ENCODE results near the gene ABAT.

ABAT gene

DNA sequence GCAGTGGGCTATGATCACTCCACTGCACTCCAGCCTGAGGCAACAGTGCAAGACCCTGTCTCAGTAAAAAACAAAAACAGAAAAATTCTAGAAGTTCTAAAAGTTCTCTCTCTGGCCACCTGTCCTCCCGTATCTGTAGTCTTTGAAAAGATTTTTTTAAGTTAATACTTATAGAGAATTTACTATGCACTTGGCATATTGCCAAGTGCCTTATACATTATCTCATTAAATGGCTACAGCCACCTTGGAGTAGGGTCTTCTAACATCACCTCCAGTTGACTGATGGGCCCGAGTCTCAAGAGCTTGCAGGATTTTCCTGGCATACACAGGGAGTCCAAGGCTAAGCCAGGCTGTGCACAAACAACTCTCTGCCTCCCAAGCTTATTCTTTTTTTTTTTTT lies 78.3 kb downstream of the ABAT start:
- H3K27me3 ChIP-seq (replicated peaks; ENCODE audit: insufficient read depth, low read length) = no peaks in the 10 kb centered on the region
- no peaks in the 10 kb centered on the region for H3K4me1 ChIP-seq (ENCODE audit: low read length)
- DNase-seq = no peak
- H3K4me2 ChIP-seq (ENCODE audit: low read depth, low read length) = no peak overlapping the region
- no peaks in the 10 kb centered on the region for H3K9me2 ChIP-seq (replicated peaks; ENCODE audit: insufficient read depth, low read length)
- H3K9me3 ChIP-seq (replicated peaks; ENCODE audit: insufficient read depth, low read length) = no peaks in the 10 kb centered on the region
- H3K9ac ChIP-seq (ENCODE audit: low read length) = no peak overlapping the region
- no peaks in the 10 kb centered on the region for H3K36me3 ChIP-seq (replicated peaks; ENCODE audit: insufficient read depth, low read length)
- no peaks in the 10 kb centered on the region for H3F3A ChIP-seq (ENCODE audit: insufficient read depth, low read length)
- H2AFZ ChIP-seq (ENCODE audit: low read length) = no peak overlapping the region
- TF ChIP-seq, protein P1, sequence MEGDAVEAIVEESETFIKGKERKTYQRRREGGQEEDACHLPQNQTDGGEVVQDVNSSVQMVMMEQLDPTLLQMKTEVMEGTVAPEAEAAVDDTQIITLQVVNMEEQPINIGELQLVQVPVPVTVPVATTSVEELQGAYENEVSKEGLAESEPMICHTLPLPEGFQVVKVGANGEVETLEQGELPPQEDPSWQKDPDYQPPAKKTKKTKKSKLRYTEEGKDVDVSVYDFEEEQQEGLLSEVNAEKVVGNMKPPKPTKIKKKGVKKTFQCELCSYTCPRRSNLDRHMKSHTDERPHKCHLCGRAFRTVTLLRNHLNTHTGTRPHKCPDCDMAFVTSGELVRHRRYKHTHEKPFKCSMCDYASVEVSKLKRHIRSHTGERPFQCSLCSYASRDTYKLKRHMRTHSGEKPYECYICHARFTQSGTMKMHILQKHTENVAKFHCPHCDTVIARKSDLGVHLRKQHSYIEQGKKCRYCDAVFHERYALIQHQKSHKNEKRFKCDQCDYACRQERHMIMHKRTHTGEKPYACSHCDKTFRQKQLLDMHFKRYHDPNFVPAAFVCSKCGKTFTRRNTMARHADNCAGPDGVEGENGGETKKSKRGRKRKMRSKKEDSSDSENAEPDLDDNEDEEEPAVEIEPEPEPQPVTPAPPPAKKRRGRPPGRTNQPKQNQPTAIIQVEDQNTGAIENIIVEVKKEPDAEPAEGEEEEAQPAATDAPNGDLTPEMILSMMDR (IDR thresholded peaks at IDR 0.05; ENCODE audit: low read length) = no peak
- no peak for TF ChIP-seq EZH2phosphoT487 (IDR thresholded peaks at IDR 0.05; ENCODE audit: low read length)
- no peak for TF ChIP-seq EZH2 (optimal IDR thresholded peaks at IDR 0.05; ENCODE audit: low read depth, low read length)
- no peaks in the 10 kb centered on the region for H4K20me1 ChIP-seq (ENCODE audit: insufficient read depth, low read length)
- no peak overlapping the region for H3K4me3 ChIP-seq (ENCODE audit: low read length)
- H3K79me2 ChIP-seq (ENCODE audit: low read length) = no peaks in the 10 kb centered on the region
- no peak overlapping the region for H3K27ac ChIP-seq (ENCODE audit: low read length)

DNA sequence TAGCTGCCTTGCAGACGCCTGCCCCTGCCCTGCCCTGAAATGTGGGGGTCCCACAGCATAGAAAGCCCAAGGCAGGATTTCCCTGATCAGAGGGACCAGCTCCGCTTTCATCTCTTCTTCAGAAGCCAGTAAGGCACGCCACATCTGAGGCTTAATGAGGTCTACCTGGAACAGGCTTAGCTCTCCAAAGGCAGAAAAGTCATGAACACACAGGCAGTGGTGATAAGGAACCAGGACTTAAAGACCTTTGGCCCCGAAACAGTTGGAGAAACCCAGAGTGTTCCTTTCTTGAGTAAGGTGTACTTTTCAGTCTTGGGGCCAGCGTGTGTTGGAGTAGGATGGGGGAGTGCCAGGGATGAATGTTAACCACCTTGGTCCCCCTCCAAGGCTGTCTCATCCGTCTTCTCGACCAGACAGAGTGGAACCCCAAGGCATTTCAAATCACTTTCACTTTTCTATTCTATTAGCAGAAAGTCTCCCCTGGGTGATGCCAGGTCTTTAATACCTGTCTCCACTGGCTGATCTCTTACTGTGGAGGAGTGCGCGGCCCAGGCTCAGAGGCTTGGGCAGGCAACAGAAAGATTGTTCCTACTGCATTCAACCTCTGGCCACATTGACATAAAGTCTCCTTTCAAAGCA lies 79.1 kb downstream of the ABAT start:
- no peaks in the 10 kb centered on the region for H4K20me1 ChIP-seq (ENCODE audit: insufficient read depth, low read length)
- no peaks in the 10 kb centered on the region for H3K27me3 ChIP-seq (replicated peaks; ENCODE audit: insufficient read depth, low read length)
- H2AFZ ChIP-seq (ENCODE audit: low read length) = no peak overlapping the region
- no peak overlapping the region for H3K9ac ChIP-seq (ENCODE audit: low read length)
- H3K4me3 ChIP-seq (ENCODE audit: low read length) = no peak overlapping the region
- TF ChIP-seq, protein P1 (IDR thresholded peaks at IDR 0.05; ENCODE audit: low read length) = no peak
- TF ChIP-seq EZH2phosphoT487 (IDR thresholded peaks at IDR 0.05; ENCODE audit: low read length) = no peak
- no peak for TF ChIP-seq EZH2 (optimal IDR thresholded peaks at IDR 0.05; ENCODE audit: low read depth, low read length)
- no peak for DNase-seq
- H3K9me3 ChIP-seq (replicated peaks; ENCODE audit: insufficient read depth, low read length) = no peaks in the 10 kb centered on the region
- no peak overlapping the region for H3K27ac ChIP-seq (ENCODE audit: low read length)
- no peaks in the 10 kb centered on the region for H3K79me2 ChIP-seq (ENCODE audit: low read length)
- no peaks in the 10 kb centered on the region for H3K9me2 ChIP-seq (replicated peaks; ENCODE audit: insufficient read depth, low read length)
- no peaks in the 10 kb centered on the region for H3F3A ChIP-seq (ENCODE audit: insufficient read depth, low read length)
- no peaks in the 10 kb centered on the region for H3K36me3 ChIP-seq (replicated peaks; ENCODE audit: insufficient read depth, low read length)
- no peak overlapping the region for H3K4me2 ChIP-seq (ENCODE audit: low read depth, low read length)
- no peaks in the 10 kb centered on the region for H3K4me1 ChIP-seq (ENCODE audit: low read length)

DNA sequence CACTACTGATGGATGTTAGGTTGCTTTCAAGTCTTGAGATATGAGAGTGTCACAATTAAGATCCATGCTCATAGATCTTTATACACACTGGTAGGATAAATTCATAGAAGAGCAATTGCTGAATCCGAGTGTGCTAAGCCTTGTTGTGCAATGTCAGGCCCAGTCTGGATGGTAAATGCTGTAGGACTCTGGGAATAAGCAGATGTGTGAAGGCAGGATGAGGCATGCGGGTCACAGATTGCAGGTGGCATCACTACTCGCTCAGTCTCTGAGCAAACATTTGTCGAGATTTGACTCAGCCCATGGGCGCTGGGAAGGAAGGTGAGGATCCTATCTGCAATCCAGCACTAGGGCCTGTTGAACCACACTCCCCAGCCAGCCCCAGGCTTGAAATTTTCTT lies 82.3 kb downstream of the ABAT start:
- Histone ChIP-seq H3K4me2 (ENCODE audit: low read depth, low read length) (no peak overlapping the region), H3F3A (ENCODE audit: insufficient read depth, low read length) (no peaks in the 10 kb centered on the region), H3K4me3 (ENCODE audit: low read length) (no peak overlapping the region), H3K79me2 (ENCODE audit: low read length) (no peaks in the 10 kb centered on the region), H4K20me1 (ENCODE audit: insufficient read depth, low read length) (no peaks in the 10 kb centered on the region), H3K36me3 (replicated peaks; ENCODE audit: insufficient read depth, low read length) (no peaks in the 10 kb centered on the region), H3K4me1 (ENCODE audit: low read length) (no peaks in the 10 kb centered on the region), H3K9me3 (replicated peaks; ENCODE audit: insufficient read depth, low read length) (no peaks in the 10 kb centered on the region), H2AFZ (ENCODE audit: low read length) (no peak overlapping the region), H3K9ac (ENCODE audit: low read length) (no peak overlapping the region), H3K9me2 (replicated peaks; ENCODE audit: insufficient read depth, low read length) (no peaks in the 10 kb centered on the region), H3K27ac (ENCODE audit: low read length) (no peak overlapping the region), H3K27me3 (replicated peaks; ENCODE audit: insufficient read depth, low read length) (no peaks in the 10 kb centered on the region)
- DNase-seq = no peak
- no peak for TF ChIP-seq EZH2phosphoT487 (IDR thresholded peaks at IDR 0.05; ENCODE audit: low read length)
- TF ChIP-seq EZH2 (optimal IDR thresholded peaks at IDR 0.05; ENCODE audit: low read depth, low read length) = no peak
- TF ChIP-seq, protein P1 (IDR thresholded peaks at IDR 0.05; ENCODE audit: low read length) = no peak
